HepG2 (cell line): Measurements from ENCODE around the gene CSNK1D. TPM values are rescaled to one million over a fixed set of nuclear protein-coding genes. Genes with fewer than 3 reads are reported as not detected.

ENCODE experiments used
- BHLHE40 ChIP-seq: IDR thresholded peaks from 2 replicates; pipeline ENCODE4 v1.6.1; 2011; ENCODE audit warnings: low read length, improper control_type of control experiment
- CCDC6 ChIP-seq: sonication (generic); formaldehyde crosslinking; IDR thresholded peaks from 2 replicates; pipeline ENCODE4 v1.8.1; 2022; ENCODE audit warnings: mild to moderate bottlenecking, missing genetic modification reagents, moderate library complexity
- HDAC6 ChIP-seq: fragments of 200-600 bp; sonication (generic); IDR thresholded peaks from 2 replicates; pipeline ENCODE4 v1.7.0; 2017; ENCODE audit warnings: mild to moderate bottlenecking, antibody characterized with exemption, low read length, low read depth
- HHEX ChIP-seq: IDR thresholded peaks from 2 replicates; pipeline ENCODE4 v1.6.1; 2016; ENCODE audit warnings: control low read depth
- MED1 ChIP-seq: sonication (generic); formaldehyde crosslinking; IDR thresholded peaks from 2 replicates; pipeline ENCODE4 v1.4.0; 2020; ENCODE audit warnings: missing genetic modification reagents
- POGZ ChIP-seq: sonication (generic); formaldehyde crosslinking; IDR thresholded peaks from 2 replicates; pipeline ENCODE4 v1.4.0; 2020; ENCODE audit warnings: mild to moderate bottlenecking, missing genetic modification reagents
- RBFOX2 ChIP-seq: fragments of 200-400 bp; formaldehyde crosslinking; IDR thresholded peaks from 2 replicates; pipeline ENCODE4 v1.6.1; 2017; ENCODE audit warnings: low read depth, mild to moderate bottlenecking, low read length
- SOX13 ChIP-seq, 3 experiments: fragments of 450-650 bp in 1 of 3; sonication (generic) in 1 of 3; formaldehyde crosslinking in 1 of 3; IDR thresholded peaks in 2 of 3; conservative IDR thresholded peaks in 1 of 3; 2 replicates each; pipeline versions ENCODE4 v1.5.0 to v1.6.1; 2016 to 2020; ENCODE audit warnings: antibody characterized with exemption in 1 of 3, mild to moderate bottlenecking in 1 of 3, missing compliant biosample characterization in 1 of 3, missing genetic modification reagents in 1 of 3, moderate library complexity in 1 of 3
- SPEN ChIP-seq: sonication (generic); formaldehyde crosslinking; IDR thresholded peaks from 2 replicates; pipeline ENCODE4 v1.5.1; 2020; ENCODE audit warnings: low read depth, mild to moderate bottlenecking, missing genetic modification reagents
- ZNF124 ChIP-seq: sonication (generic); formaldehyde crosslinking; IDR thresholded peaks from 2 replicates; pipeline ENCODE4 v1.4.0; 2020; ENCODE audit warnings: missing genetic modification reagents
- ZNF263 ChIP-seq: sonication (generic); formaldehyde crosslinking; IDR thresholded peaks from 2 replicates; pipeline ENCODE4 v1.4.0; 2020; ENCODE audit warnings: missing genetic modification reagents
- ZNF713 ChIP-seq: sonication (generic); formaldehyde crosslinking; IDR thresholded peaks from 2 replicates; pipeline ENCODE4 v1.4.0; 2020; ENCODE audit warnings: mild to moderate bottlenecking, missing genetic modification reagents
- ZNF75D ChIP-seq: sonication (generic); formaldehyde crosslinking; IDR thresholded peaks from 2 replicates; pipeline ENCODE4 v1.8.1; 2023; ENCODE audit warnings: missing genetic modification reagents, mild to moderate bottlenecking, borderline replicate concordance
- ZNF841 ChIP-seq: sonication (generic); formaldehyde crosslinking; IDR thresholded peaks from 2 replicates; pipeline ENCODE4 v1.8.1; 2023; ENCODE audit warnings: missing genetic modification reagents, borderline replicate concordance
- ZSCAN31 ChIP-seq: sonication (generic); formaldehyde crosslinking; IDR thresholded peaks from 2 replicates; pipeline ENCODE4 v1.5.0; 2020; ENCODE audit warnings: low read depth, mild to moderate bottlenecking, missing genetic modification reagents
- polyA plus RNA-seq, 8 experiments: library from polyadenylated mRNA; depleted of rRNA in 3 of 8; stranded (reverse) in 7 of 8; unstranded in 1 of 8; fragments of >200 nt; fragmentation: Illumina TruSeq in 4 of 8; extraction: Trizol in 4 of 8; gene quantifications; 2 replicates each; pipeline versions ENCODE4 v1.2.1 to v1.2.3, GENCODE V29; 2011 to 2016; ENCODE audit warnings: low read depth in 4 of 8, missing spikeins in 1 of 8, mixed read lengths in 1 of 8; ENCODE audit not compliant: insufficient read depth in 1 of 8
- total RNA-seq, 5 experiments: library from RNA; depleted of rRNA; stranded (reverse); fragments of >200 nt; fragmentation: Illumina TruSeq; extraction: Trizol; gene quantifications; 2 replicates each; pipeline ENCODE4 v1.2.3, GENCODE V29; 2016; ENCODE audit warnings: low read depth in 1 of 5
- TF ChIP-seq, protein P1 (sequence below): sonication (generic); formaldehyde crosslinking; IDR thresholded peaks from 2 replicates; pipeline ENCODE4 v1.4.0; 2020; ENCODE audit warnings: mild to moderate bottlenecking, missing genetic modification reagents
- TF ChIP-seq, protein P2 (sequence below): sonication (generic); formaldehyde crosslinking; IDR thresholded peaks from 2 replicates; pipeline ENCODE4 v1.4.0; 2020; ENCODE audit warnings: missing genetic modification reagents
- TF ChIP-seq, protein P3 (sequence below): sonication (generic); formaldehyde crosslinking; IDR thresholded peaks from 2 replicates; pipeline ENCODE4 v1.4.0; 2020; ENCODE audit warnings: mild to moderate bottlenecking, missing genetic modification reagents, borderline replicate concordance
- TF ChIP-seq, protein P4 (sequence below): sonication (generic); formaldehyde crosslinking; IDR thresholded peaks from 2 replicates; pipeline ENCODE4 v1.4.0; 2020; ENCODE audit warnings: missing genetic modification reagents
- TF ChIP-seq, protein P5 (sequence below): sonication (generic); formaldehyde crosslinking; IDR thresholded peaks from 2 replicates; pipeline ENCODE4 v1.4.0; 2020; ENCODE audit warnings: mild to moderate bottlenecking, low read depth, missing genetic modification reagents

Gene CSNK1D
- total and polyA plus RNA-seq, 2 of the 13 experiments (the other 11 are each of a cell fraction or from before 2014, with no cell fraction given): 31.5 to 128 TPM

DNA sequence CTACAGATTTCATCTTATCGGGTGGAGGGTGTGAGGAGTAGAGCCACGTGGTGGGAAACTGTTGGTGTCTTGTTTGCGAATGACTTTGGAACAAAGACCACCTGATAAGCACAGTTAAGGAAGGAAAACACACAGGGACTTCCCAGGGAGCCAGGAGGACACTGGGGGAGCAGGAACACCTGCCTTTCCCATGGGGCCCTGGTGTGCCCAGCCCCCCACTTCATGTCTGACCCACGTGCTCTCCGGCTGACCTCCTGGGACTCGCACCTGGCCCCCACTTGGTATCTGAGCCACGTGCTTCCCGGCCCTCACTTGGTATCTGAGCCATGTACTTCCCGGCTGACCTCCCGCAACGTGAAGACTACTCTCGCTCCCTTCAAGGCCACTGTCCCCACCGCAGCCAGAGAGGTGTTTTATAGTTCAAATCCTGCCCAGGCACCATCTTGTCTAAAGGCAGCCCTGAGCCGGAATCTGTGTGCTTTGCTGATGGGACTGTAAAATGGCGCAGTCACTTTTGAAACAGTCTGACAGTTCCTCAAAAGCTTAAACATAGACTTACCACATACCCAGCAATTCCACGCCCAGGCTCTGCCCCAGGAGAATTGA is 5.4 kb upstream of the CSNK1D start (continued):
- TF ChIP-seq, protein P1, sequence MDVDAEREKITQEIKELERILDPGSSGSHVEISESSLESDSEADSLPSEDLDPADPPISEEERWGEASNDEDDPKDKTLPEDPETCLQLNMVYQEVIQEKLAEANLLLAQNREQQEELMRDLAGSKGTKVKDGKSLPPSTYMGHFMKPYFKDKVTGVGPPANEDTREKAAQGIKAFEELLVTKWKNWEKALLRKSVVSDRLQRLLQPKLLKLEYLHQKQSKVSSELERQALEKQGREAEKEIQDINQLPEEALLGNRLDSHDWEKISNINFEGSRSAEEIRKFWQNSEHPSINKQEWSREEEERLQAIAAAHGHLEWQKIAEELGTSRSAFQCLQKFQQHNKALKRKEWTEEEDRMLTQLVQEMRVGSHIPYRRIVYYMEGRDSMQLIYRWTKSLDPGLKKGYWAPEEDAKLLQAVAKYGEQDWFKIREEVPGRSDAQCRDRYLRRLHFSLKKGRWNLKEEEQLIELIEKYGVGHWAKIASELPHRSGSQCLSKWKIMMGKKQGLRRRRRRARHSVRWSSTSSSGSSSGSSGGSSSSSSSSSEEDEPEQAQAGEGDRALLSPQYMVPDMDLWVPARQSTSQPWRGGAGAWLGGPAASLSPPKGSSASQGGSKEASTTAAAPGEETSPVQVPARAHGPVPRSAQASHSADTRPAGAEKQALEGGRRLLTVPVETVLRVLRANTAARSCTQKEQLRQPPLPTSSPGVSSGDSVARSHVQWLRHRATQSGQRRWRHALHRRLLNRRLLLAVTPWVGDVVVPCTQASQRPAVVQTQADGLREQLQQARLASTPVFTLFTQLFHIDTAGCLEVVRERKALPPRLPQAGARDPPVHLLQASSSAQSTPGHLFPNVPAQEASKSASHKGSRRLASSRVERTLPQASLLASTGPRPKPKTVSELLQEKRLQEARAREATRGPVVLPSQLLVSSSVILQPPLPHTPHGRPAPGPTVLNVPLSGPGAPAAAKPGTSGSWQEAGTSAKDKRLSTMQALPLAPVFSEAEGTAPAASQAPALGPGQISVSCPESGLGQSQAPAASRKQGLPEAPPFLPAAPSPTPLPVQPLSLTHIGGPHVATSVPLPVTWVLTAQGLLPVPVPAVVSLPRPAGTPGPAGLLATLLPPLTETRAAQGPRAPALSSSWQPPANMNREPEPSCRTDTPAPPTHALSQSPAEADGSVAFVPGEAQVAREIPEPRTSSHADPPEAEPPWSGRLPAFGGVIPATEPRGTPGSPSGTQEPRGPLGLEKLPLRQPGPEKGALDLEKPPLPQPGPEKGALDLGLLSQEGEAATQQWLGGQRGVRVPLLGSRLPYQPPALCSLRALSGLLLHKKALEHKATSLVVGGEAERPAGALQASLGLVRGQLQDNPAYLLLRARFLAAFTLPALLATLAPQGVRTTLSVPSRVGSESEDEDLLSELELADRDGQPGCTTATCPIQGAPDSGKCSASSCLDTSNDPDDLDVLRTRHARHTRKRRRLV (CRISPR knock-in tag): no peak
- no peak for TF ChIP-seq BHLHE40
- TF ChIP-seq, protein P2, sequence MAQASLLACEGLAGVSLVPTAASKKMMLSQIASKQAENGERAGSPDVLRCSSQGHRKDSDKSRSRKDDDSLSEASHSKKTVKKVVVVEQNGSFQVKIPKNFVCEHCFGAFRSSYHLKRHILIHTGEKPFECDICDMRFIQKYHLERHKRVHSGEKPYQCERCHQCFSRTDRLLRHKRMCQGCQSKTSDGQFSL (CRISPR knock-in tag): no peak
- TF ChIP-seq ZNF124 (CRISPR knock-in tag): no peak
- TF ChIP-seq, protein P3, sequence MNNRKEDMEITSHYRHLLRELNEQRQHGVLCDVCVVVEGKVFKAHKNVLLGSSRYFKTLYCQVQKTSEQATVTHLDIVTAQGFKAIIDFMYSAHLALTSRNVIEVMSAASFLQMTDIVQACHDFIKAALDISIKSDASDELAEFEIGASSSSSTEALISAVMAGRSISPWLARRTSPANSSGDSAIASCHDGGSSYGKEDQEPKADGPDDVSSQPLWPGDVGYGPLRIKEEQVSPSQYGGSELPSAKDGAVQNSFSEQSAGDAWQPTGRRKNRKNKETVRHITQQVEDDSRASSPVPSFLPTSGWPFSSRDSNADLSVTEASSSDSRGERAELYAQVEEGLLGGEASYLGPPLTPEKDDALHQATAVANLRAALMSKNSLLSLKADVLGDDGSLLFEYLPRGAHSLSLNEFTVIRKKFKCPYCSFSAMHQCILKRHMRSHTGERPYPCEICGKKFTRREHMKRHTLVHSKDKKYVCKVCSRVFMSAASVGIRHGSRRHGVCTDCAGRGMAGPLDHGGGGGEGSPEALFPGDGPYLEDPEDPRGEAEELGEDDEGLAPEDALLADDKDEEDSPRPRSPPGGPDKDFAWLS: no peak
- TF ChIP-seq, protein P4, sequence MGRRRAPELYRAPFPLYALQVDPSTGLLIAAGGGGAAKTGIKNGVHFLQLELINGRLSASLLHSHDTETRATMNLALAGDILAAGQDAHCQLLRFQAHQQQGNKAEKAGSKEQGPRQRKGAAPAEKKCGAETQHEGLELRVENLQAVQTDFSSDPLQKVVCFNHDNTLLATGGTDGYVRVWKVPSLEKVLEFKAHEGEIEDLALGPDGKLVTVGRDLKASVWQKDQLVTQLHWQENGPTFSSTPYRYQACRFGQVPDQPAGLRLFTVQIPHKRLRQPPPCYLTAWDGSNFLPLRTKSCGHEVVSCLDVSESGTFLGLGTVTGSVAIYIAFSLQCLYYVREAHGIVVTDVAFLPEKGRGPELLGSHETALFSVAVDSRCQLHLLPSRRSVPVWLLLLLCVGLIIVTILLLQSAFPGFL (CRISPR knock-in tag): no peak
- TF ChIP-seq HHEX (CRISPR knock-in tag): no peak
- TF ChIP-seq ZNF263 (CRISPR knock-in tag): no peak
- TF ChIP-seq SOX13 (IDR thresholded peaks at IDR 0.05): no peak
- 0 out of 4 replicates have a peak, but pooled peaks of 1 of the 2 experiments have one; percentile 18 for TF ChIP-seq SOX13 (CRISPR knock-in tag; conservative IDR thresholded peaks at IDR 0.05 in 1 of 2, IDR thresholded peaks at IDR 0.05 in 1 of 2)
- TF ChIP-seq ZNF713 (CRISPR knock-in tag): no peak
- TF ChIP-seq HDAC6: no peak
- TF ChIP-seq CCDC6 (CRISPR knock-in tag): 0 out of 2 replicates have a peak, but pooled peaks have one; percentile 28
- TF ChIP-seq ZSCAN31 (CRISPR knock-in tag): no peak
- TF ChIP-seq RBFOX2: no peak
- TF ChIP-seq, protein P5, sequence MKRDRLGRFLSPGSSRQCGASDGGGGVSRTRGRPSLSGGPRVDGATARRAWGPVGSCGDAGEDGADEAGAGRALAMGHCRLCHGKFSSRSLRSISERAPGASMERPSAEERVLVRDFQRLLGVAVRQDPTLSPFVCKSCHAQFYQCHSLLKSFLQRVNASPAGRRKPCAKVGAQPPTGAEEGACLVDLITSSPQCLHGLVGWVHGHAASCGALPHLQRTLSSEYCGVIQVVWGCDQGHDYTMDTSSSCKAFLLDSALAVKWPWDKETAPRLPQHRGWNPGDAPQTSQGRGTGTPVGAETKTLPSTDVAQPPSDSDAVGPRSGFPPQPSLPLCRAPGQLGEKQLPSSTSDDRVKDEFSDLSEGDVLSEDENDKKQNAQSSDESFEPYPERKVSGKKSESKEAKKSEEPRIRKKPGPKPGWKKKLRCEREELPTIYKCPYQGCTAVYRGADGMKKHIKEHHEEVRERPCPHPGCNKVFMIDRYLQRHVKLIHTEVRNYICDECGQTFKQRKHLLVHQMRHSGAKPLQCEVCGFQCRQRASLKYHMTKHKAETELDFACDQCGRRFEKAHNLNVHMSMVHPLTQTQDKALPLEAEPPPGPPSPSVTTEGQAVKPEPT (CRISPR knock-in tag): peak; percentile 71; the same call in 1 of the 2 replicates
- no peak for TF ChIP-seq SPEN (CRISPR knock-in tag)
- no peak for TF ChIP-seq ZNF75D (CRISPR knock-in tag)
- no peak for TF ChIP-seq ZNF841 (CRISPR knock-in tag)
- peak; percentile 42; the same call in 1 of the 2 replicates for TF ChIP-seq MED1 (CRISPR knock-in tag)
- no peak for TF ChIP-seq POGZ (CRISPR knock-in tag)
